ENCODE data around the gene ALG5. TPM values are rescaled to one million over a fixed set of nuclear protein-coding genes. Genes with fewer than 3 reads are reported as not detected.

Gene ALG5
- total RNA-seq, 4 donors from 2014 or later: 3.8 to 33.8 (median 14.1) TPM

DNA sequence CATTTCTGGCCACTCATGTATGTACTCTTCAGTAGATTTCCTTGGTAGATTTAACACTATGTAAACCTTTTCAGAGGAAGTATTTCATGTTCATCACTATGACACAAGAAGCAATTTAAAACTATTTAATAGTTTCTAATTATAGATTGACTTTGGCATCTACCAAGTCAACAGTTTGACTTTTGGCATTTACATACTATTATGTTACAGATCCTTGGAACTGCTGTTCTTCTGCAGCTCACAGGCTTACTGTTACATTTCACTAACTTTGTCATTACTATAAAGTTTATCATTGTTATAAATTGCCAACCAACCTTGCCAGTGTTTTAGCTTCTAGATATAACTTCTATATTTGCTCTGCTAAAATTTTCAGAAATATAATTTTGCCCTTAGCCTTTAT, 41.6 kb upstream of the ALG5 start:
- no peaks in the 10 kb centered on the region for H3K27me3 ChIP-seq
- H3K4me3 ChIP-seq: no peak overlapping the region
- no peaks in the 10 kb centered on the region for H3K9me3 ChIP-seq
- in situ Hi-C loops (cut with MboI; ENCODE audit: low pct_ligation_motif_present in 1 of 4, low pct_unique_long_range_greater_than_20kb in 1 of 4, low sequenced_read_pairs in 3 of 4) (no loop called here), intact Hi-C loops (cut with DNase I; ENCODE audit: low total_unique reads) (no loop called here)
- TF ChIP-seq POLR2AphosphoS5 (IDR thresholded peaks at IDR 0.05) (no peak), POLR2A (IDR thresholded peaks at IDR 0.05) (no peak), EP300 (IDR thresholded peaks at IDR 0.05; ENCODE audit: low read depth) (no peak), CTCF (IDR thresholded peaks at IDR 0.05) (no peak)
- no peak for DNase-seq
- H3K4me1 ChIP-seq: no peaks in the 10 kb centered on the region
- H3K27ac ChIP-seq: no peak overlapping the region
- H3K36me3 ChIP-seq: peaks cover 0 to 77% (median 27%) of the 10 kb centered on the region in 4 donors

DNA sequence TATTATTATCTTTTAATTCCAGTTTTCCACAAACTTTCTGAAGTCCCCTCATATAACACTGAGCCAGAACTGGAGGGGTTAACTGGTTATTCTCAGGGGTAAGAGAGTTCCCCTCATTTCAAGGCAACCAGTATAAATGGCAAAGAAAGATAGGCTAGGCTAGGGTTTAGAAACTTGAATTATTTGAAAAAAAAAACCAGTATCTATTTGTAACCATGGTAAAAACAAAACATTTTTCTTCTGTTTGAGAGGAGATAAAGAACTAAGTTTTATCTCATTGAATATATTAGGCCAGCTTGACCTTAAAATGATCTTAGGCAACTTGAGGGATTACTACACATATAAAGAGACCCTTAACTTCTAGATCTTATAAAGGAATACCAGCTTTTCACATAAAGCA, 40.8 kb upstream of the ALG5 start:
- TF ChIP-seq POLR2A (IDR thresholded peaks at IDR 0.05) (no peak), CTCF (IDR thresholded peaks at IDR 0.05) (no peak), POLR2AphosphoS5 (IDR thresholded peaks at IDR 0.05) (no peak), EP300 (IDR thresholded peaks at IDR 0.05; ENCODE audit: low read depth) (no peak)
- intact Hi-C loops (cut with DNase I; ENCODE audit: low total_unique reads) (no loop called here), in situ Hi-C loops (cut with MboI; ENCODE audit: low pct_ligation_motif_present in 1 of 4, low pct_unique_long_range_greater_than_20kb in 1 of 4, low sequenced_read_pairs in 3 of 4) (no loop called here)
- H3K4me1 ChIP-seq: no peaks in the 10 kb centered on the region
- no peak overlapping the region for H3K4me3 ChIP-seq
- no peak for DNase-seq
- H3K27ac ChIP-seq: no peak overlapping the region
- H3K36me3 ChIP-seq: peaks cover 0 to 81% (median 29%) of the 10 kb centered on the region in 4 donors
- H3K27me3 ChIP-seq: no peaks in the 10 kb centered on the region
- no peaks in the 10 kb centered on the region for H3K9me3 ChIP-seq

DNA sequence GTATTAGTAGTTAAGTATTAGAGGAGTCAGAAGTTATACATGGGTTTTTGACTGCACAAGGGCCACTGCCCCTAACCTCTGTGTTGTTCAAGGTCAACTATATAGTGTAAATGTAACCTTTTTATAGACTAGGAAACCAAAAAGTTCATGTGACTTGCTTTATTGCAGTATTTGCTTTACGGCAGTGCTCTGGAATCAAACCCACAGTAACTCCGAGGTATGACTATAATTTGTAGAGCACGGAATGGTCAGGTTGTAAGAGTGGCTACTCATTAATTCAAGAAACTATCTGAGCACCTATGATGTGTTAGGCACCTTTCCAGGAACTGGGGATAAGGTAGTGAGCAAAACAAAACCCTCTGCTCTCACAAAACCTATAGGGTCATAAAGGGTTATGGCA, 38.1 kb upstream of the ALG5 start:
- DNase-seq: no peak
- Histone ChIP-seq H3K4me3 (no peak overlapping the region), H3K9me3 (no peaks in the 10 kb centered on the region), H3K27ac (no peak overlapping the region), H3K36me3 (peaks cover 0 to 75% (median 30%) of the 10 kb centered on the region in 4 donors), H3K4me1 (no peaks in the 10 kb centered on the region), H3K27me3 (no peaks in the 10 kb centered on the region)
- intact Hi-C loops (cut with DNase I; ENCODE audit: low total_unique reads): no loop called here
- TF ChIP-seq POLR2AphosphoS5 (IDR thresholded peaks at IDR 0.05) (no peak), EP300 (IDR thresholded peaks at IDR 0.05; ENCODE audit: low read depth) (no peak), CTCF (IDR thresholded peaks at IDR 0.05) (no peak), POLR2A (IDR thresholded peaks at IDR 0.05) (no peak)
- 45 to 66% methylated on average over 3 of the region's 3 CpGs for WGBS, 2 donors (ENCODE audit: low coverage in 1 of 2)
- in situ Hi-C loops (cut with MboI; ENCODE audit: low pct_ligation_motif_present in 1 of 4, low pct_unique_long_range_greater_than_20kb in 1 of 4, low sequenced_read_pairs in 3 of 4): no loop called here

- no peak for DNase-seq
- no peak overlapping the region for H3K27ac ChIP-seq
- H3K4me3 ChIP-seq: no peak overlapping the region
- 91 to 93% methylated on average over 4 of the region's 4 CpGs for WGBS, 2 donors (ENCODE audit: low coverage in 1 of 2)
- in situ Hi-C loops (cut with MboI; ENCODE audit: low pct_ligation_motif_present in 1 of 4, low pct_unique_long_range_greater_than_20kb in 1 of 4, low sequenced_read_pairs in 3 of 4) (no loop called here), intact Hi-C loops (cut with DNase I; ENCODE audit: low total_unique reads) (no loop called here)
- no peaks in the 10 kb centered on the region for H3K27me3 ChIP-seq
- peaks cover 0 to 83% (median 27%) of the 10 kb centered on the region in 4 donors for H3K36me3 ChIP-seq
- no peaks in the 10 kb centered on the region for H3K9me3 ChIP-seq
- TF ChIP-seq POLR2AphosphoS5 (IDR thresholded peaks at IDR 0.05): no peak
- TF ChIP-seq POLR2A (IDR thresholded peaks at IDR 0.05): no peak
- no peak for TF ChIP-seq EP300 (IDR thresholded peaks at IDR 0.05; ENCODE audit: low read depth)
- TF ChIP-seq CTCF (IDR thresholded peaks at IDR 0.05): no peak
- H3K4me1 ChIP-seq: peaks cover 0 to 8% (median 3%) of the 10 kb centered on the region in 4 donors
These were observed 30.5 kb upstream of the ALG5 start for GRCh38 chr13:37029617-37030016.

Data from transverse colon (tissue), 4 donors.